ENCODE data around the gene CARD14.
"Not testable (repeated sequence)": the region's sequence is repeated elsewhere in the genome, so short reads cannot be mapped to it uniquely, and the experiment has no call there.

Gene CARD14

DNA sequence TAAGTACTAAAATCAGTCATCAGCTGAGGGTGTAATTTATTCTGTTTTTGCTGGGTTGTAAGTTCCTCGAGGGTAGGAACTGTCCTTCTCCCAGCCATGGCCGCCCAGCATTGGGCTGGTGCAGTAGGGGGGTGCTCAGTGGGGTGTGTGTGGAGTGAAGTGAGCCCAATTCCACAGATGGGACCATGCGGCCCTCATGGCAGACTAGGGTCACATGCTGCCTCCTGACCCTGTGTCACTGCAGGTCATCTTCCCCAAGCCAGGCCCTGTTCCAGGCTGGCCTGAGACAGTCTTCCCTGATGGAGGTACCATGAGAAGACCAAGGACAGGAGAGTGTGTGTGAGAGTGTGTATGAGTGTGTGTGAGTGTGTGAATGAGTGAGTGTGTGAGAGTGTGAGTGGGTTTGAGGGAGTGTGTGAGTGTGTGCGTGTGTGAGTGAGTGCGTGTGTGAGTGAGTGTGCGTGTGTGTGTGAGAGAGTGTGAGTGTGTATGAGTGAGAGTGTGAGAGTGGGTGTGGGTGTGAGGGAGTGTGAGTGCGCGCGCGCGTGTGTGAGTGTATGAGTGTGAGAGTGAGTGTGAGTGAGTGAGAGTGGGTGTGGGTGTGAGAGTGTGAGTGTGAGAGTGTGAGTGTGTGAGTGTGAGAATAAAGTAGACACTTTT lies 54.1 kb downstream of the CARD14 start:
- no peak for DNase-seq (ENCODE audit: low read depth)

DNA sequence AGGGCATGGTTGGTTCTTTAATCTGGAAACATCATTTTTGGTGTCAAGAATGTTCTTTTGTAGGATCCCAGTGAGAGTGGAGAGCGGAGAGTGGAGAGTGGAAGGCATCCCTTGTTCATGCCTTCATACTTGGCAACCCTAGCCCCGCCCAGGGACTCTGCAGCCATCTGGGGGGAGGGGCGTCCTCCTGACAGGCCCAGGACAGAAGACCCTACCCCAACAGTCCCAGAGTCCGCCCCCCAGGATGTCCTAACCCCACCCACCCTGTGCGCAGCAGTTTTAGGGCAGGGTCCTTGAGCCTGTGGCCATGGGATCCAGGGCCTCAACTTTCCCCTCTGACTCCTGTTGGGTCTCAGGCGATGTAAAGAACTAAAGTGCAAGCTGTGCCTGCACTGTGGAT lies 54.9 kb downstream of the CARD14 start:
- no peak for DNase-seq (ENCODE audit: low read depth)

DNA sequence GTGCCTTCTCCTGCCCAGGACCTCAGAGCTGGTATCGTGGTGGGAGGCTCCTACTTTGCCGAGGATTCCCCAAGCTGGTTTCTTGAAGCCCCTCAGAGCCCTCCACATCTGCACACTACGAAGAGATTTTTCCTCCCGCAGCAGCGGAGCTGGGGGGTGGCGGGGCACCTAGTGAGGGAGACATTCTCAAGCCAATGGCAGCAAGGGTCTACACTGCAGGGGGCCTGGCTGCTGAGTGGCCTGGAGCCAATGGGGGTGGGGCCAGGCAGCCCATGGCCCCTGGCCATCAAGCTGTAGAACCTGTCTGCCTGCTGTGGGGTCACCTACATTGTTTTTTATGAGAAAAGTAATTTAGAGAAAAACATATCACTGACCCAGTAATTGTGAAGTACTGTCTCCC lies 55.4 kb downstream of the CARD14 start:
- no peak for DNase-seq (ENCODE audit: low read depth)

DNA sequence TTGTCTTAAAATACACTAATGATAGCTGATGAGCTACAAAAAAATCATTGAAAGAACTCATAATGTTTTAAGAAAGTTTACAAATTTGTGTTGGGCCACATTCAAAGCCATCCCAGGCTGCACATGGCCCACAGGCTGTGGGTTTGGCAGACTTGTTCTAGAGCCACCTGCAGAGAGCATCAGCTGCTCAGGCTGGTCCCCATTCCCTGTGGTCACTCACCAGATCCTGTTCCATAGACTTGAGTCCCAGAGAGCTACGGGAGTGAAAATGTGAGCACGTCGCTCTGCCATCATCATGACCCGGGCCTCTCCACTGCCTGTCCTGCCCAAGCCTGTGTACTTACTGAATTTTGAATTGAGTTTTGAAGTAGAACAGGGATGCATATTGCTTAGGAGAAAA lies 57.3 kb downstream of the CARD14 start:
- no peak for DNase-seq (ENCODE audit: low read depth)

DNA sequence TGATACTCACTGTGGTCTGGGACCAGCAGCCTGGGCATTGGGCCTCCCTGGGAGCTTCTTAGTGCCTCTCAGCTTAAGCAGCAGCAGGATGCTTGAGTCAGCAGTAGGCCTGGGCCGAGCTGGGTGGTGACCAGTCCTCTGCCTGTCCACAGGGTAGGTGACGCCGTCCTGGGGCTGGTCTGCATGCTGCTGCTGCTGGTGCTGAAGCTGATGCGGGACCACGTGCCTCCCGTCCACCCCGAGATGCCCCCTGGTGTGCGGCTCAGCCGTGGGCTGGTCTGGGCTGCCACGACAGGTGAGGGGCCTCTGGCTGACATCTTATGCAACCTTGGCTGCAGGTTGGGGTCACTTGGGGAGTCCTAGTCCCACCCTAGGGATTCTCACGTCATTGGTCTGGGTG lies 57.8 kb downstream of the CARD14 start:
- DNase-seq (ENCODE audit: low read depth) = no peak

DNA sequence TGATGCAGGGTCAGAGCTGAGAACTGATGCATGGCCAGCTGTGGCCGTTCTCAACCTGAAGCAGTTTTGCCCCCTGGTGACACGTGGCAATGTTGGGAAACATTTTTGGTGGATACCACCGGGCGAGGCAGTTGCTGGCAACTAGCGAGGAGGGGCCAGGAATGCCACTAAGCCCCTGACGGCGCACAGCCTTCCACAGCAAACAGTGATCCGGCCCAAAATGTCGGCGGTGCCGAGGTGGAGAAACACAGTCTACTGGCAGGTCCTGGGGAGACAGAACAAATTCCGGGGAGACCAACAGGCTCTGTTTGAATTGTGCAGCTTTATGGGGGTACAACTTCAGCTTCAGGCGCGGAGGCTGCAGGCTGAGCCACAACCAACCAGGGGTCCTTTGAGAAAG lies 58.6 kb downstream of the CARD14 start:
- no peak for DNase-seq (ENCODE audit: low read depth)

DNA sequence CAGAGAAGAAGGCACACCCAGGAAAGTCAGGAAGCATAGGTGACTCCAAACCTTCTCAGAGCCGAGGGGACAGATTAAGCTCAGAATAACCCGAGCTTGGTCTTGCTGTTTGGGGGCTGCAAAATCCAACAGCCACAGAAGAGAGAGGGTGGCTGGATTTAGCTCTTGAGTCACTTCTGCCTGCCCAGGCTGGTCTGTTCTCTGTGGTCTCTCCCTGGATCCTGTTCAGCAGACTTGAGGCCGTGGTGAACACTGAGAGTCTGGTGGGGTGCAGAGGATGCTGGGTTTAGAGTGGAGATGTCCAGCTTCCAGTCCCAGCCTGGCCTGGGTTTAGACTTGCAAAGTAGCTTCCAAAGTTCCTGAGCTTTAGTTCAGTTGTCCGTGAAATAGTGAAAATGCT lies 59.2 kb downstream of the CARD14 start:
- no peak for DNase-seq (ENCODE audit: low read depth)

DNA sequence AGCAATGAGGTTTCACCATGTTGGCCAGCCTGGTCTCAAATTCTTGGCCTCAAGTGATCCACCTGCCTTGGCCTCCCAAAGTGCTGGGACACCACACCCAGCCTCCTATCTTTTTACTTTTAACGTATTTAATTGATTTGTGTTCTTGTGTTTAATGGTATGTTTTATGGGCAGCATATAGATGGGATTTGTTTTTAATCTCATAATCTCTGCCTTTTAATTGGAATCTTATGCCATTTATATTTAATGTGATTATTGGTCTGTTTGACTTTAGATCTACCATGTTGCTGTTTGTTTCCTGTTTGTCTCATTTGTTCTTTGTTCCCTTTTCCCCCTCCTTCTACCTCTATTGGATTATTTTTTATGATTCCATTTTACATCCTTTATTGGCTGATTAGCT lies 62.6 kb downstream of the CARD14 start:
- no peak for DNase-seq (ENCODE audit: low read depth)

DNA sequence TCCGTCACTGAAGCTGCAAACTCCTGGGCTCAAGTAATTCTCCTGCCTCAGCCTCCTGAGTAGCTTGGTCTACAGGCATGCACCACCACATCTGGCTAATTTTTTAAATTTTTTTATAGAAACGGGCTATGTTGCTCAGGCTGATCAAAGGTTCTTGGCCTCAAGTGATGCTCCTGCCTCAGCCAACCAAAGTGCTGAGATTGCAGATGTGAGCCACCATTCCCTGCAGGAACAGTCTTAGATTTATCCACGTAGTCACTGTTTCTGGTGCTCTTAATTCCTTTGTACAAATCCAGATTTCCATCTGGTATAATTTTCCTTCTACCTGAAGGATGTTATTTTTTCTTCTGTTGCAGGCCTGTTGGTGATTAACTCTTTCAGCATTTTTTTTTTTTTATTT lies 63.4 kb downstream of the CARD14 start:
- no peak for DNase-seq (ENCODE audit: low read depth)

DNA sequence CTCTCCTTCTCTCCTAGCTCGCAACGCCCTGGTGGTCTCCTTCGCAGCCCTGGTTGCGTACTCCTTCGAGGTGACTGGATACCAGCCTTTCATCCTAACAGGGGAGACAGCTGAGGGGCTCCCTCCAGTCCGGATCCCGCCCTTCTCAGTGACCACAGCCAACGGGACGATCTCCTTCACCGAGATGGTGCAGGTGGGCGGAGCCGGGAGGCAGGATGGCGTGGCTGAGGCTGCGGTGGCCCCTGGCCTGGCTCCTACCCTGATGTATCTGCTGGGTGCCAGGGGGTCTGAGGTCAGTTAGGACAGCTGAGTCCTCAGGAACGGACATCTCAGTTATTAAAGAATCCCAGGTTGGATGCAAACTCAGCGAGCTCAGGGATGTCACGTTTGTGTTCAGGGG lies 67.1 kb downstream of the CARD14 start:
- no peak for DNase-seq (ENCODE audit: low read depth)

DNA sequence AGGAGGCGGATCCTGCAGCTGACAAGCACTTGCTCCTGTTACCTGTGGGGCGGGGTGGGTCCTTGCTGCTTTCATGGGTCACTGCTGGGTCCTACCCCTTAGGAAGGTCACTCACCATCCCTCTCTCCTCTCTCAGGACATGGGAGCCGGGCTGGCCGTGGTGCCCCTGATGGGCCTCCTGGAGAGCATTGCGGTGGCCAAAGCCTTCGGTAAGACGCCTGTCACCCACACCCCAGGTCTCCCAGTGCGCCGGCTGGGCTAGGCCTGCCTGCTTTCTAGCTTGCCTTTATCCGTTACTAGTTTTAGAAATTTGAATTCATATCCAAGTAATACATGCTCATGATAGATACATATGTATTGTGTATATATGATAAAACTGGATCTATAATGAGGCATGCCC lies 67.6 kb downstream of the CARD14 start:
- DNase-seq (ENCODE audit: low read depth) = no peak

DNA sequence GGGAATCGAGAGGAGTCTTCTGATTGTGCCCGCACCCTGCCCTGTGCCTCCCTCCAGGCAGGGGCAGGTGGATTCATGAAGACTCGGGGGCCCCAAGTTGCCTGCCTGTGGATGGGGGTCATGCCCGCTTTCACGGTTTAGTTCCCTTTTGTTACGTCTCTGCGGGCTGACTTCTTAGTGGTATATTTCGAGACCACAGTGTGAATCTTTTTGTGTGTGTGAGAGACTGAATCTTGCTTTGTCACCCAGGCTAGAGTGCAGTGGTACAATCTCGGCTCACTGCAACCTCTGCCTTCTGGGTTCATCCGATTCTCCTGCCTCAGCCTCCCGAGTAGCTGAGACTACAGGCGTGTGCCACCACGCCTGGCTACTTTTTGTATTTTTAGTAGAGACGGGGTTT lies 72.7 kb downstream of the CARD14 start:
- no peak for DNase-seq (ENCODE audit: low read depth)

DNA sequence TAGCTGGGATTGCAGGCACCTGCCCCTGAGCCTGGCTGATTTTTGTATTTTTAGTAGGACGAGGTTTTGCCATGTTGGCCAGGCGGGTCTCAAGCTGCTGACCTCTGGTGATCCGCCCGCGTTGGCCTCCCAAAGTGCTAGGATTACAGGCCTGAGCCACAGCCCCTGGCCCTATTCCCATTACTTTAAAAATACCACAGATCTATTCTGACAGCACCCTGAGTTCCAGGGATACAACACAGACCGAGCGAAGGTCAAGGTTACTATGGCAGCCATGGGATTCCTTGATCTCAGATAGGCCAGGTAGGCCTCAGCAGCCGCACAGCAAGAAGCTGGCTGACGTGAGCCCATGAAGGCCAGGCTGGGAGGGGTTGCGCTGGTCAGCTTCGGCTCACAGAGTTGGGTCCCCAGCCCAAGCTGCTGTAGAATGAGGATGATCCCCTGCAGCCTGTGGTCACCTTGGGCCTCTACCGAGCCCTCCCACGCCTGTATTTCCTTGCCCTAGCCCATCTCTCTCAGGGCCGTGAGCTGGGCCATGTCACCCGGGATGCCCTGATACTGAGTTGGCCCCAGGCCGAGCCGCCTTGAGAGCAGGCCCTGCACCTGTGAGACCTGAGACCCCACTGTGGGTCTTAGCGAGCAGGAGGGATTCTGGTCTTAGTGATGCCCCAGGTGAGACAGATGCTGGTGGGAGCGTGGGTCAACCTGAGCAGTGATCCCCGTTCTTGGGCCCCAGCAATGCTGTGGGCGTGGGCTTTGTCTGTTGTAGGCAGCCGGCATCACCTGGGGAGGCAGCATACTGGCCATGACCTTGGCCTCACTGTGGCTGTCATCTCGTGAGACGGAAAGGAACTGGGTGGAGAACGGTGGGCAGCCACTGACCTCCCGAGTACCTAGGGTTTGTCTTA lies 74.0 kb downstream of the CARD14 start:
- DNase-seq (ENCODE audit: low read depth) = no peak

DNA sequence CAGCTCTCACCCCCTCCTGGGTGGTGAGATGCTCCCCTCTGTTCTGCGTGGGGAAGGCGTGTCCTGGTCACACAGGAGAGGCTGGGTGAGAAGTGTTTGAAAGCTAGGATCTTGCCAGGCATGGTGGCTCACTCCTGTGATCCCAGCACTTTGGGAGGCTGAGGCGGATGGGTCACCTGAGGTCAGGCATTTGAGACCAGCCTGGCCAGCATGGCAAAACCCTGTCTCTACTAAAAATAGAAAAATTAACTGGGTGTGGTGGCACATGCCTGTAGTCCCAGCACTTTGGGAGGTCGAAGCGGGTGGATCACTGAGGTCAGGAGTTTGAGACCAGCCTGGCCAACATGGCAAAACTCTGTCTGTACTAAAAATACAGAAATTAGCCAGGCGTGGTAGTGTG lies 74.6 kb downstream of the CARD14 start:
- not testable (repeated sequence) for DNase-seq (ENCODE audit: low read depth)

DNA sequence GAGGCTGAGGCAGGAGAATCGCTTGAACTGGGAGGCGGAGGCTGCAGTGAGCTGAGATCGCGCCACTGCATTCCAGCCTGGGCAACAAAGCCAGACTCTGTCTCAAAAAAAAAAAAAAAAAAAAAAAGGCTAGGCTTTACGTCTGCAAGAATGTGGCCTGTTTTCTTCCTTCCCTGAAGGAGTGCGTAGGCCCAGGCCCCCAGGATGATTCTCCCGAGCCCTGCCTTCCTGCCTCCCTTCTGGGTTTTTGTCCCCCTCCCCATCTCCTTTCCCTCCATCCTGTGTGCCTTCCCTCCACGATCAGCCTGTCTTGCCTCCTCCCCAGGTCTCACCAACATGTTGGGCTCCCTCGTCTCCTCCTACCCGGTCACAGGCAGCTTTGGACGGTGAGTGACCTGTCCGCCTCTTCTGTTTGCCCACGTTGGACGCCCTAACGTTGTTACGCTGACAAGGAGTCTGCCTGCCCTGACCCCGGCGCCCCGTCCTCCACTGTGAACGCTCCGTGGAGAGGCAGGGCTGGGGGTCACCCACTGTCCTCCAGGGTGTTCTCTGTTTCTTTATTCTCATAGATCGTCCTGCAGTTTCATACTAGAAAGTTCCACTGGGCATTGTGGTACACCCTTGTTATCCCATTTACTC lies 75.2 kb downstream of the CARD14 start:
- no peak for DNase-seq (ENCODE audit: low read depth)

DNA sequence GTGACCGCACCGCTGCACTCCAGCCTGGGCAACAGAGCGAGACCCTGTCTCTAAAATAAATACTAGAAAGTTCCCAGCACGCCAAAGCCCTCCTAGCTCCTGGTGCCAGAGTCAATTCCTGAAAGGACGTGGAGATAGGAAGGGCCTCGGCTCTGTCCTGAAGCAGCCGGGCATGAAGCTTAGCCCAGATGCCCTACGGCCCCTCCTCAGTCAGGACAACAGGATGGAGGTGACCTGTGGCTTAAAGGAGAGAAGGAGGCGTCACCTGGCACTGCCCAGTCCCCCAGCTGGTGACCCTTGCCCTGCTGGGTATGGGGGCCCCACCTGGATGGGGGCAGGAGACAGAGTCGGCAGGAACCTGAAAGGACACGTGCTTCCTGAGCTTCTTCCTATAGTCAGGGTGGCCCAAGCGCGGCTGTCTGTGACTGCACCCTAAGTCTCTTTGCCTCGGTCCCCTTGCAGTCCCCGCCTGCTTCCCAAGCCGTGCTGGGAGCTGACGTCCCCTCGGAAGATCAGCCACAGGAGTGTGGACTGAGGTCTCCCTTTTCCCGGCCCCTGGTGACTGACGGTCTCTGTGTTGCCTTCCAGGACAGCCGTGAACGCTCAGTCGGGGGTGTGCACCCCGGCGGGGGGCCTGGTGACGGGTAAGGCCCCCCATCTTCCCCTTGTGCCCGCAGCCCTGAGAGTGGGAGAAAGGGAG lies 75.9 kb downstream of the CARD14 start:
- DNase-seq (ENCODE audit: low read depth) = no peak

DNA sequence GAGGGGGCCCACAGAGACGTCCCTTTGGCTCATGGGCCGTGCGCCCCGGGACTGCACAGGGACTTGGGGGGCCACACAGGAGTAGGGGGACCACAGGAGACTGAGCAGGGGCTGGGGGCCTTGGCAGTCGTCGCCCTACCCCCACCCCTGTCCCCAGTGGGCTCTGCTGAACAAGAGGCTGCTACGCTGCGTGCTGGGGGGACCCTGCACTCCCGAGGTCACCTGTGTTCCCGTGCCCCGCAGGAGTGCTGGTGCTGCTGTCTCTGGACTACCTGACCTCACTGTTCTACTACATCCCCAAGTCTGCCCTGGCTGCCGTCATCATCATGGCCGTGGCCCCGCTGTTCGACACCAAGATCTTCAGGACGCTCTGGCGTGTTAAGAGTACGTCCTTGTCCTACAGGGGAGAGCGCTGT lies 76.4 kb downstream of the CARD14 start:
- DNase-seq (ENCODE audit: low read depth) = no peak

DNA sequence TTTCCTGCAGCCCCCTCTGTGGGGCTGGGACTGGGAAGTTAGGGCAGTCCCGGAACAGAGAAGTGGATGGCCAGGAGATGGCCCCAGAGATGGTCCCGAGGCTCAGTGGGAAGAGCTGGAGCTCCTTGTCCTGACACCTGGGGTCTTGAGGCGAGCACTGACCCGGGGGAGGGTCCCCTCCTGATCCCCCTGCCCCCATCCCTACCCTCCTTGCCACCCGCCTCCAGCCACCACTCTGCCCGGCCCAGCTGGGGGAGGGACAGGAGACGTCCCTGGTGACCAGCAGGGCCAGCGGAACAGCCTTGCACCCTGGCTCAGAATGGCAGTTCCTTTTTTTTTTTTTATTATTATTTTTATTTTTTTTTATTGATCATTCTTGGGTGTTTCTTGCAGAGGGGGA lies 76.9 kb downstream of the CARD14 start:
- DNase-seq (ENCODE audit: low read depth) = no peak

DNA sequence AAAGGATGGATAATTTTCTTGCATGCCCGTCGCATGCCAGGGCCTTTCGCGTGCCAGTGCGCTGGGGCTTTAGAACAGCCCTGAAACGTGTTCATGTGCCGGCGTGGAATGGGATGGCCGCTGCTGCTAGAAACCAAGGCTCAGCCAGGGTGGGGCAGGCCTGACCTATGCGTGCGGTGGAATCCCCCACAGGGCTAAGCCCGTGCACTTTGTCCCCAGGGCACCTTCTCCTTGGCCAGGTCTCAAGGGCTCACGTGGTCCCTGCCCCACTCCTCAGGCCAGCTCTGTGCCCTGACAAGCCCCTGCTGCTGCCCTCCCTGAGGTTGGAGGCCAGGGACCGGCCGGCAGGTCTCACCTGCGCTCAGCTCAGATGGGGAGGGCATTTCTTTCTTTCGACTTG lies 77.7 kb downstream of the CARD14 start:
- no peak for DNase-seq (ENCODE audit: low read depth)

DNA sequence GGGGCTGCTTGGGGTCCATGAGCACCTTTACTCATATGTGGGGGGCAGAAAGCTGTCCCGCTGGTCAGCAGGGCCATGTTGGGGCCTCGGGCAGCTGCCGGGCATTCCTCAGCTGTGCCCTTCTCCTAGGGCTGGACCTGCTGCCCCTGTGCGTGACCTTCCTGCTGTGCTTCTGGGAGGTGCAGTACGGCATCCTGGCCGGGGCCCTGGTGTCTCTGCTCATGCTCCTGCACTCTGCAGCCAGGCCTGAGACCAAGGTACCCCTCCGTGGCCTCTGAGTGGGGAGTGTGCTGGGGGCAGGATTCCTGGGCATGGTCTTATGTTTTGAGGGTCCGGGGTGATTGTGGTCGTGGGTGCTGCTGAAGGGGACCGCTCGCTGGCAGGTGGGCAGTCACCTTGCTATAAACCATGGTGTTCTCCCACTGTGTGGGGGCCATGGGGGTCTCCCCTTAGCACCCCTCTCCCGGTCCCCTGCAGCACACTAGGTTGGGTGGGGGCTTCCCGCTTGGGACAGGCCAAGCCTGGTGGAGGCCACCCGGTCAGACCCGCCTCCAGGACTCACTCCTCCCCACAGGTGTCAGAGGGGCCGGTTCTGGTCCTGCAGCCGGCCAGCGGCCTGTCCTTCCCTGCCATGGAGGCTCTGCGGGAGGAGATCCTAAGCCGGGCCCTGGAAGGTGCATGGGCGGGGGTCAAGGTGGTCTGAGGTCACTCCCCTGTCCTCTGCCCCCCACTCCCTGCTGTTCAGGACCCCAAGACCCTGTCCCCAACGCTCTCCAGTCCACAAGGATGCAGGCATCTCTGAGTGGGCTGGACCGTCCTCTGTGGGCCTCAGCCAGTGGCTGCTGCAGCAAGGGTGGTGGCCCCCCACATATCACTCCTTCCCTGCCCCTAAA lies 78.4 kb downstream of the CARD14 start:
- DNase-seq (ENCODE audit: low read depth) = no peak

DNA sequence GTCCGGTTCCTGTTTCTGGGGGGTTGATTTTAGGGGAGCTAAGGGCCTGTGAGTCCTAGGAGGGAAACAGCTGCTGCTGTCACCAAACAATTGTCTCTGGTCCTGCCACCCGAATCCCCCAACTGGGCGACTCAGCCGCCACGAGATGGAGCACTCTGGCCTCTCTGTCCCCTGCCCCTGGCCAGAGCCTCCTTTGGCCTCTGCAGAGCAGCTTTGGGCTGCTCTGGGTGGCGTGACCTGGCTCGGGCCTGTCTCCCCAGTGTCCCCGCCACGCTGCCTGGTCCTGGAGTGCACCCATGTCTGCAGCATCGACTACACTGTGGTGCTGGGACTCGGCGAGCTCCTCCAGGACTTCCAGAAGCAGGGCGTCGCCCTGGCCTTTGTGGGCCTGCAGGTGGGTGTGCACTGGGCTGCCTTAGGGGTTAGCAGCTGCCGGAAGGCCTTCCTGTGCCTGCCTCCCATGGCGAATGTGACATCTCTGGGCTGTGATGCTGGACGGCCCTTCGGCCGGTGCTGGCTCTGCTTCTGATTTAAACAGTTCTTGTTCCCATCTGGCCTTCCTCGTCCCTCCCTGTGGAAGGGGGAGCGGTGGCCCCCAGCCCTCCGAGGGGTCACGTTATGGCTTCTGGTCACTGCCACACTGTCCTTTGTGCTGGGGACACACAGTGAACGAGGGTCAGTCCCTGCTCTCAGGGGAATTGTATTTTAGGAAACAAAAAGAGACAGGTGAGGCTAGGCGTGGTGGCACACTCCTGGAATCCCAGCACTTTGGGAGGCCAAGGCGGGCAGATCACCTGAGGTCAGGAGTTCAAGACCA lies 79.3 kb downstream of the CARD14 start:
- DNase-seq (ENCODE audit: low read depth) = no peak

Data from CMK (cell line).